ENCODE results near the gene ARHGEF26. TPM values are rescaled to one million over a fixed set of nuclear protein-coding genes. Genes with fewer than 3 reads are reported as not detected.

Gene ARHGEF26, protein sequence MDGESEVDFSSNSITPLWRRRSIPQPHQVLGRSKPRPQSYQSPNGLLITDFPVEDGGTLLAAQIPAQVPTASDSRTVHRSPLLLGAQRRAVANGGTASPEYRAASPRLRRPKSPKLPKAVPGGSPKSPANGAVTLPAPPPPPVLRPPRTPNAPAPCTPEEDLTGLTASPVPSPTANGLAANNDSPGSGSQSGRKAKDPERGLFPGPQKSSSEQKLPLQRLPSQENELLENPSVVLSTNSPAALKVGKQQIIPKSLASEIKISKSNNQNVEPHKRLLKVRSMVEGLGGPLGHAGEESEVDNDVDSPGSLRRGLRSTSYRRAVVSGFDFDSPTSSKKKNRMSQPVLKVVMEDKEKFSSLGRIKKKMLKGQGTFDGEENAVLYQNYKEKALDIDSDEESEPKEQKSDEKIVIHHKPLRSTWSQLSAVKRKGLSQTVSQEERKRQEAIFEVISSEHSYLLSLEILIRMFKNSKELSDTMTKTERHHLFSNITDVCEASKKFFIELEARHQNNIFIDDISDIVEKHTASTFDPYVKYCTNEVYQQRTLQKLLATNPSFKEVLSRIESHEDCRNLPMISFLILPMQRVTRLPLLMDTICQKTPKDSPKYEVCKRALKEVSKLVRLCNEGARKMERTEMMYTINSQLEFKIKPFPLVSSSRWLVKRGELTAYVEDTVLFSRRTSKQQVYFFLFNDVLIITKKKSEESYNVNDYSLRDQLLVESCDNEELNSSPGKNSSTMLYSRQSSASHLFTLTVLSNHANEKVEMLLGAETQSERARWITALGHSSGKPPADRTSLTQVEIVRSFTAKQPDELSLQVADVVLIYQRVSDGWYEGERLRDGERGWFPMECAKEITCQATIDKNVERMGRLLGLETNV
- total RNA-seq (10 to 100 TPM; 20.4 to 40.6 (median 24.3) TPM), polyA plus RNA-seq (1 to 10 TPM; 3.9 to 6.4 (median 5.1) TPM)
- long read RNA-seq, donor 1 = 0 reads
- long read RNA-seq, donor 2, partial matches to known transcripts = 5 of 6 reads
- long read RNA-seq, donor 2, other reads (novel, unspliced or antisense) = 0 of 6 reads
- long read RNA-seq, donor 3 = 0 reads
- long read RNA-seq, donor 4 = 0 reads
- long read RNA-seq, donor 5, partial matches to known transcripts = 16 of 16 reads
- long read RNA-seq, donor 5, other reads (novel, unspliced or antisense) = 0 of 16 reads
- long read RNA-seq, donor 6 = 0 reads
- long read RNA-seq, donor 7, partial matches to known transcripts = 5 of 5 reads
- long read RNA-seq, donor 7, other reads (novel, unspliced or antisense) = 0 of 5 reads
- long read RNA-seq, donor 8 = 0 reads
- long read RNA-seq, donor 9, partial matches to known transcripts = 6 of 6 reads
- long read RNA-seq, donor 9, other reads (novel, unspliced or antisense) = 0 of 6 reads
- long read RNA-seq, donor 10, partial matches to known transcripts = 9 of 9 reads
- long read RNA-seq, donor 10, other reads (novel, unspliced or antisense) = 0 of 9 reads

DNA sequence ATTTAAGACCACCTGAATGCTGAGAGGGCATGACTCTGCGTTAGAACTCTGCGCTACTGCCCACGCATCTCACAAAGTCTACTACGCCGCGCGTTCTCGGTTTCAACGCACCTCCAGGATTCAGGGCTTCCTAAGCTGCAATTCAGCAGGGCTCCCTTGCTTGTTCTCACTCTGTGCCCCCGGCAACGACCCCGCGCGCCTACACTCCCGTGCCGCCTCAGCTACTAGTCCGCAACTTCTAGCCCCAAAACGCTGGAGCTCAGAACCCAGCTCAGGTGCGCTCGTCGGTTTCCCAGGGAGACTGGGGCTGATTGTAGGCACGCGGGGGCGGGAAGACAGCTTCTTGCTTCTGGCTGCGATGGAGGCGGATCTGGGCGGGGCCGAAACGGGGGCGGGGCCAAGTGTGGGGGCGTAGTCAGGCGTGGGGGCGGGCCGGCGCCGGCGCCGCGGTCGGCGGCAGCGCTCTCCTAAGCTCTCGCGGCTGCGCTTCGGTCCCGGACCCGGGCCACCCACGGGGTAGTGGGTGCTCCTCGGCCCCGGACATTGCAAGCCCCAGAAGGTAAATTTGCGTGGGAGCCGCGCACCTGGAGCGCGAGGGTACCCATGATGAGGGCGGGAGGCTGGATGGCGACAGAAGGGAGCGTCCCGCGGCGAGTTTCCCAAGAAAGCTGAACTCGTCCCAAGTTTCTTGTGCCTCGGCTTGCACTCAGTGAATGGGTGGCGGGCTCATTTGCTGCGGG is at the start of gene ARHGEF26:
ARHGEF26 (plus strand) TSS at position 430 of the 740 bp plus-strand sequence. CDS start 603 bp downstream, outside the sequence.
- TF ChIP-seq, protein P1, sequence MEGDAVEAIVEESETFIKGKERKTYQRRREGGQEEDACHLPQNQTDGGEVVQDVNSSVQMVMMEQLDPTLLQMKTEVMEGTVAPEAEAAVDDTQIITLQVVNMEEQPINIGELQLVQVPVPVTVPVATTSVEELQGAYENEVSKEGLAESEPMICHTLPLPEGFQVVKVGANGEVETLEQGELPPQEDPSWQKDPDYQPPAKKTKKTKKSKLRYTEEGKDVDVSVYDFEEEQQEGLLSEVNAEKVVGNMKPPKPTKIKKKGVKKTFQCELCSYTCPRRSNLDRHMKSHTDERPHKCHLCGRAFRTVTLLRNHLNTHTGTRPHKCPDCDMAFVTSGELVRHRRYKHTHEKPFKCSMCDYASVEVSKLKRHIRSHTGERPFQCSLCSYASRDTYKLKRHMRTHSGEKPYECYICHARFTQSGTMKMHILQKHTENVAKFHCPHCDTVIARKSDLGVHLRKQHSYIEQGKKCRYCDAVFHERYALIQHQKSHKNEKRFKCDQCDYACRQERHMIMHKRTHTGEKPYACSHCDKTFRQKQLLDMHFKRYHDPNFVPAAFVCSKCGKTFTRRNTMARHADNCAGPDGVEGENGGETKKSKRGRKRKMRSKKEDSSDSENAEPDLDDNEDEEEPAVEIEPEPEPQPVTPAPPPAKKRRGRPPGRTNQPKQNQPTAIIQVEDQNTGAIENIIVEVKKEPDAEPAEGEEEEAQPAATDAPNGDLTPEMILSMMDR (IDR thresholded peaks at IDR 0.05) = no peak
- TF ChIP-seq EP300 (IDR thresholded peaks at IDR 0.05) = no peak
- peak in 2 of 3 donors; percentile 6 to 45 for TF ChIP-seq POLR2AphosphoS5 (IDR thresholded peaks at IDR 0.05)
- TF ChIP-seq POLR2A (IDR thresholded peaks at IDR 0.05) = no peak
- Histone ChIP-seq H3K27me3 (peaks cover 0 to 19% (median 11%) of the 10 kb centered on the region in 3 donors), H3K27ac (peak within 1 kb of the TSS; percentile 72 to 83 (median 81)), H3K4me3 (peak within 1 kb of the TSS; percentile 76 to 91 (median 82)), H3K4me1 (peaks cover 2 to 46% (median 31%) of the 10 kb centered on the region in 4 donors), H3K9me3 (no peaks in the 10 kb centered on the region), H3K36me3 (no peaks in the 10 kb centered on the region)
- intact Hi-C loops (cut with DNase I; ENCODE audit: low total_unique reads) = no loop called here
- DNase-seq = peak; percentile 89 to 96
- WGBS, 5 donors = 0 to 1% (median 1%) methylated on average over 17 to 66 of the region's 66 CpGs

DNA sequence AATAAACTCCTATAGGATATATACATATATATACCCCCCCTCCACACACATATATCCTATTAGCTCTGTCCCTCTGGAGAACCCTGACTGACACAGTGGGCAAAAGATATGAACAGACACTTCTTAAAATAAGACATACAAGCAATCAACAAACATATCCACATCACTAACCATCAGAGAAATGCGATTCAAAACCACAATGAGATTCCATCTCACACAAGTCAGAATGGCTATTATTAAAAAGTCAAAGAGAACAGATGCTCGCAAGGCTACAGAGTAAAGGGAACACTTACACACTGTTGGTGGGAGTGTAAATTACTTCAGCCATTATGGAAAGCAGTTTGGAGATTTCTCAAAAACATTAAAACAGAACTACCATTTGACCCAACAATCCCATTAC is 46.2 kb upstream of the ARHGEF26 start:
- TF ChIP-seq, protein P1 (IDR thresholded peaks at IDR 0.05) = no peak
- no peak for TF ChIP-seq POLR2A (IDR thresholded peaks at IDR 0.05)
- TF ChIP-seq POLR2AphosphoS5 (IDR thresholded peaks at IDR 0.05) = no peak
- no peak for TF ChIP-seq EP300 (IDR thresholded peaks at IDR 0.05)
- H3K4me1 ChIP-seq = no peaks in the 10 kb centered on the region
- H3K36me3 ChIP-seq = no peaks in the 10 kb centered on the region
- H3K4me3 ChIP-seq = no peak overlapping the region
- intact Hi-C loops (cut with DNase I; ENCODE audit: low total_unique reads) = no loop called here
- H3K27ac ChIP-seq = no peak overlapping the region
- WGBS, 5 donors = 89 to 100% (median 96%) methylated on average over 2 of the region's 2 CpGs
- H3K27me3 ChIP-seq = no peaks in the 10 kb centered on the region
- no peak for DNase-seq
- peaks cover 0 to 8% (median 4%) of the 10 kb centered on the region in 4 donors for H3K9me3 ChIP-seq

DNA sequence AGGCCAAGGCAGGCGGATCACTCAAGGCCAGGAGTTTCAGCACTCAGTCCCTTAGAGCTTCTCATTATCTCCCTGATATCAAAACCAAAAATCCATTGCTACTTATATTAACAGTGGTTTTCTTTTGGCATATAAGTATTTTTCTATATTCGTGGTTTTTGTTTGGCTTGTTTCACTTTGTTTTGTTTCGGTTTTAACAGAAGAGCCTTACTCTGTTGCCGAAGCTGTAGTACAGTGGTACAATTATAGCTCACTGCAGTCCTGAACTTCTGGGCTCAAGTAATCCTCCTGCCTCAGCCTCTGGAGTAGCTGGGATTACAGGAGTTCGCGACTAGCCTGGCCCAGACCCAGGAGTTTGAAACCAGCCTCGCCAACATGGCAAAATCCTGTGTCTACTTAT is 42.5 kb upstream of the ARHGEF26 start:
- H3K27ac ChIP-seq = no peak overlapping the region
- no peak overlapping the region for H3K4me3 ChIP-seq
- no peaks in the 10 kb centered on the region for H3K36me3 ChIP-seq
- H3K27me3 ChIP-seq = no peaks in the 10 kb centered on the region
- DNase-seq = no peak
- TF ChIP-seq POLR2AphosphoS5 (IDR thresholded peaks at IDR 0.05) (no peak), POLR2A (IDR thresholded peaks at IDR 0.05) (no peak), EP300 (IDR thresholded peaks at IDR 0.05) (no peak)
- TF ChIP-seq, protein P1 (IDR thresholded peaks at IDR 0.05) = no peak
- H3K9me3 ChIP-seq = peaks cover 0 to 8% (median 5%) of the 10 kb centered on the region in 4 donors
- 66 to 75% (median 71%) methylated on average over 7 of the region's 7 CpGs for WGBS, 5 donors
- intact Hi-C loops (cut with DNase I; ENCODE audit: low total_unique reads) = no loop called here
- H3K4me1 ChIP-seq = no peaks in the 10 kb centered on the region
